Activated naive CD4-positive, alpha-beta T cell (primary cell): ENCODE data around the gene P4HTM.
"Not testable (repeated sequence)": the region's sequence is repeated elsewhere in the genome, so short reads cannot be mapped to it uniquely, and the experiment has no call there.

Source experiments
- DNase-seq, 4 experiments: peaks; one replicate each; lab custom pipeline; 2025; lab: John Stamatoyannopoulos, UW

The P4HTM gene

DNA sequence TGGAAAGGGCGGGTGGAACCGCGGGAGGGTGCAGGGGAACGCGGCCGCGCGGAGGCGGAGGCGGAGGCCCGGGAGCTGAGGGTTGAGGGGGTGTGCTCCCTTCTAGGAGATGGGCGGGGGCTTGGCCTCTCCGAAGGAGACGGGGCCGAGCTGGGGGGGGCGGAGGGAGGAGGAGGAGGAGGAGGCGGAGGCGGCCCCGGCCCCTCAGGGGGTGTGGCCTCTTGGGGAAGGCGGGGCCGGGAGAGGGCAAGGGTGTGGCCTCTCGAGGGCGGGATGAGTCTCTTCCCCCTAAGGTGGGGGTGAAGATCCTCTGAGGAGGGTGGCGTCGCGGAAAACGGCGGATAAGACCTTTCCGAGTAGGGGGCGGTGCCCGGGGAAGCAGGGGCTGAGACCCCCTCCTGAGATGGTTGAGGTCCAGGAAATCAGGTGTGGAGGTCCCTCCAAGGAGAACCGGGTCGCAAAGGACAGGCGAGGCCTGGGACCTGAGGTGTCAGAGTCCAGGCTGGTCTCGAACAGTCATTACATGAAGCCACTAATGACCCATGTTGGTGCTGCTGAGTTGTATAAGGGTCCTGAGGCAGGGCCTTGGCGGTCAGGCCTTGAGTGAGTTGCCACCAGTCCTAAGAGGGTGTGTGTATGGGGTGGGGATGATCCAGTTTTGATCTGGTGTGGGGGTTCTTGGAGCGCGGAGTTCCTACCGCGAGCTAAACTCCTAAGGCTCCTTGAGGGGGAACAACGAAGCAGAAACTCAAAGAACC, 17.9 kb downstream of the P4HTM start:
- peak; percentile 57 to 83 (median 69) for DNase-seq

DNA sequence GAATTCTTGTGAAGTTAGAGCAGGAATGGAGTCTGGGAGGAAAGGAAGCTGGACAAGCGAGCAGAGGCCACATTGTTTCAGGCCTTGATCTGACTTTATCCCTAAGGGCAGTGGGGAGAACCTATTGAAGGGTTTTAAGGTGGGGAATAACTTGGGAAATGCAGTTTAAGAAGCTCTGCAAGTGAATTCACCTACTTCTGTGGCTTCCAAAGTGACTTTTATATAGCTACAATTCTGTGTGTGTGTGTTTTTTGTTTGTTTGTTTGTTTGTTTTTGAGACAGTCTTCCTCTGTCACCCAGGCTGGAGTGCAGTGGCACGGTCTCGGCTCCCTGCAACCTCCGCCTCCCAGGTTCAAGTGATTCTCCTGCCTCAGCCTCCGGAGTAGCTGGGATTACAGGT, 18.6 kb downstream of the P4HTM start:
- not testable (repeated sequence) for DNase-seq

DNA sequence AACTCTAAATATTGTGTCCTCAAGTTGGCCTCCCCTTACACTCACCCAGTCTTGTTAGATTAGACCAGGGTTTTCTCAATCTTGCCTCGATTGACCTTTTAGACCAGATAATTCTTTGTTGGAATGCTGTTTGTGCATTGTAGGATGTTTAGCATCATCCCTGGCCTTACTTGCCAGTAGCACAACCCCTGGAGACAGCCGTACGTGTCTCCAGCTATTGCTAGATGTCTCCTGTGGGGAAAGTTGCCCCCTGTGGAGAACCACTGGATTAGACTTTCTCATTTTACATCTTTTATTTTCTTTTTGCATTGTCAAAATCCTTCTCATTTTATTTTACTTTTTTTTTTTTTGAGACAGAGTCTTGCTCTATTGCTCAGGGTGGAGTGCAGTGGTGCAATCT, 19.4 kb downstream of the P4HTM start:
- DNase-seq = no peak

DNA sequence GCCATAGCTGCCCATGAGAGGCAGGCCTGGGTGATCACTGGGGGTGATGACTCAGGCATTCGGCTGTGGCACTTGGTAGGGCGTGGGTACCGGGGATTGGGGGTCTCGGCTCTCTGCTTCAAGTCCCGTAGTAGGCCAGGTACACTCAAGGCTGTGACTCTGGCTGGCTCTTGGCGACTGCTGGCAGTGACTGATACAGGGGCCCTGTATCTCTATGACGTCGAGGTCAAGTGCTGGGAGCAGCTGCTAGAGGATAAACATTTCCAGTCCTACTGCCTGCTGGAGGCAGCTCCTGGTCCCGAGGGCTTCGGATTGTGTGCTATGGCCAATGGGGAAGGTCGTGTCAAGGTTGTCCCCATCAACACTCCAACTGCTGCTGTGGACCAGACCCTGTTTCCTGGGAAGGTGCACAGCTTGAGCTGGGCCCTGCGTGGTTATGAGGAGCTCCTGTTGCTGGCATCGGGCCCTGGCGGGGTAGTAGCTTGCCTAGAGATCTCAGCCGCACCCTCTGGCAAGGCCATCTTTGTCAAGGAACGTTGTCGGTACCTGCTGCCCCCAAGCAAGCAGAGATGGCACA, 22.5 kb downstream of the P4HTM start:
- DNase-seq = no peak

DNA sequence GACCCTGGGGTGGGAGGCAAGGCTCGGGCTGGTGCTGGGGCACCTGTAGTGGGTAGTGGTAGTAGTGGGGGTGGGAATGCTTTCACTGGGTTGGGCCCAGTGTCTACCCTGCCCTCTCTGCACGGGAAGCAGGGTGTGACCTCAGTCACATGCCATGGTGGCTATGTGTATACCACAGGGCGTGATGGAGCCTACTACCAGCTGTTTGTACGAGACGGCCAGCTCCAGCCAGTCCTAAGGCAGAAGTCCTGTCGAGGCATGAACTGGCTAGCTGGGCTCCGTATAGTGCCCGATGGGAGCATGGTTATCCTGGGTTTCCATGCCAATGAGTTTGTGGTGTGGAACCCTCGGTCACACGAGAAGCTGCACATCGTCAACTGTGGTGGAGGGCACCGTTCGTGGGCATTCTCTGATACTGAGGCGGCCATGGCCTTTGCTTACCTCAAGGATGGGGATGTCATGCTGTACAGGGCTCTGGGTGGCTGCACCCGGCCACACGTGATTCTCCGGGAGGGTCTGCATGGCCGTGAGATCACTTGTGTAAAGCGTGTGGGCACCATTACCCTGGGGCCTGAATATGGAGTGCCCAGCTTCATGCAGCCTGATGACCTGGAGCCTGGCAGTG, 23.2 kb downstream of the P4HTM start:
- no peak for DNase-seq

DNA sequence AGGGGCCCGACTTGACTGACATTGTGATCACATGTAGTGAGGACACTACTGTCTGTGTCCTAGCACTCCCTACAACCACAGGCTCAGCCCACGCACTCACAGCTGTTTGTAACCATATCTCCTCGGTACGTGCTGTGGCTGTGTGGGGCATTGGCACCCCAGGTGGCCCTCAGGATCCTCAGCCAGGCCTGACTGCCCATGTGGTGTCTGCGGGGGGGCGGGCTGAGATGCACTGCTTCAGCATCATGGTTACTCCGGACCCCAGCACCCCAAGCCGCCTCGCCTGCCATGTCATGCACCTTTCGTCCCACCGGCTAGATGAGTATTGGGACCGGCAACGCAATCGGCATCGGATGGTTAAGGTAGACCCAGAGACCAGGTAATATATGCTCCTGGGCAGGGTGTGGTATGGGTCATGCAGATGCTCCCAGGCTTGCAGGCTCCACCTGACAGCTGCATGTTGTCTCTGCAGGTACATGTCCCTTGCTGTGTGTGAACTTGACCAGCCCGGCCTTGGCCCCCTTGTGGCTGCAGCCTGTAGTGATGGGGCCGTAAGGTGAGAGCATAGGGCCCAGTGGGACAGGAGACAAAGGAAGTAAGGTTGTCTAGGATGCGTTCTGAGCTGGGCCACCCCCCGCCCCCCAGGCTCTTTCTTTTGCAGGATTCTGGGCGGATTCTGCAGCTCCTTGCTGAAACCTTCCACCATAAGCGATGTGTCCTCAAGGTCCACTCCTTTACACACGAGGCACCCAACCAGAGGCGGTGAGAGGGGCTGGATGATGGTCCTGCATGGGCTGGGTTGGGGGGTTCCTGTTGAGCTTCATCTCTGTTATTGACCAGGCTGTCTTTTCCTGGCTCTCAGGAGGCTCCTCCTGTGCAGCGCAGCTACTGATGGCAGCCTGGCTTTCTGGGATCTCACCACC, 24.0 kb downstream of the P4HTM start:
- peak in 1 of 4 experiments; percentile 41 for DNase-seq

DNA sequence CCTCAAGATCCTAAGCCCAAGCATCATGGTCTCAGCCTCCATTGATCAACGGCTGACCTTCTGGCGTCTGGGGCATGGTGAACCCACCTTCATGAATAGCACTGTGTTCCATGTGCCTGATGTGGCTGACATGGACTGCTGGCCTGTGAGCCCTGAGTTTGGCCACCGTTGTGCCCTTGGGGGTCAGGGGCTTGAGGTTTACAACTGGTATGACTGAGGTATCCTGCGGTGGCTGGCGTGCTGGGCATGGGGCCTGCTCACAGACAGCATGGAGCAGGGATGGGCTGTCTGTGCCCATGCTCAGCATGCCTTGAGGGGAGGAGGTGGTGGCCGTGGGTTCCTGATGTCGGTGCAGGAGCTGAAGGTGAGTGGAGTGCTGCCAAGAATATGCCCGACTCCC, 25.0 kb downstream of the P4HTM start:
- DNase-seq = no peak

DNA sequence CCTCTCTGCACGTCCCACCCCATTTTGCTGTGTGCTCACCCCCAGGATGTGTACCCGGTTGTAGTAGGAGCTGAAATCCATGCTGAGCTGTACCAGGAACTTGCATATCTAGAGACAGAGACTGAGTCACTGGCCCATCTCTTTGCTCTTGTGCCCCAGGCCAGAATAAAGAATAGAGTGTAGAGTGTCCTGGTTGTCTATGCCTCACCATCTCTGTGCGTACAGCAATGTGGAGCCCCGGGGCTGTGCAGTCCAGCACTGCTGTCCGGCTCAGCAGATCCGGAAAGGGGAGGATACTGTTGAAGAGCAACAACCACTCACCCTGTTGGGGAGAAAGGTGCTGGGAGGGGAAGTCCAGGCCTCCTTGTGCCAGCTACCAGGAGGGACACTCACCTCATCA, 25.7 kb downstream of the P4HTM start:
- DNase-seq = no peak

DNA sequence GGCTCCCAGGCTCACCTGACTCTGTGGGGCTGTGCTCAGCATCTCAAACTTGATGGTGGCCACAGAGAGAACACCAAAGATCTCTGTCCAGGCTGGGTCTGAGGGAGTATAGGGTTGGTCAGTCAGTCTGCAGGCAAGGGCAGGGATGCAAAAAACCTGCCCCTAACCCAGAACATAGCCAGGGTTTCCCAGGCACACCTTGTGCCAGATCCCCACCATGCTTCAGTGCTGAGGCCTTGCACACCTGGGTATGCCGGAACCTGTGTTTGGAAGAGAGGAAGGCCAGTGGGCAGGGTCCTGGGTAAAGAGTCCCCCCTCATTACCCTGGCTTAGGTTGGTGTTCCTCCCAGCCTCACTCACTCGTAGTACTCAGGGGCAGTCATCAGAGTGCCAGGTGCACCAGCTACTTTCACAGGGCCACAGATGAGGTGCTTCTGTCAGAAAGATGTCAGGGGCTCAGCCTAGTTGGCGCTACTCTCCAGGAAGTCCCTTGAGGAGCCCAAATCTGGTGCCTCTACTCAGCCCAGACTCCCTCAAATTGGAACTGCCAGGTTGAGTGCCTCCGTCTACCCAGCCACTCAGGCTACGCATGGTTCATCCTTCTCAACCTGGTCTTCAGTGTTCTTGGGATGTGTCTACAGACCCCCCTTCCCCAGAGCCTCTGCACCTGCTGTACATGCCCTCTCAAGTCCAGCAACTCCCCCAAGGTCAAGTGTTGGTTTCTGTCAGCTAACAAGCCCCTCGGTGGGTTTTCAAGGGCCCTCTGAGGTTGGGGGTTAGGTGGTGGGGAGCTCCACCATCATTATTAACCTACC, 26.6 kb downstream of the P4HTM start:
- DNase-seq = no peak

DNA sequence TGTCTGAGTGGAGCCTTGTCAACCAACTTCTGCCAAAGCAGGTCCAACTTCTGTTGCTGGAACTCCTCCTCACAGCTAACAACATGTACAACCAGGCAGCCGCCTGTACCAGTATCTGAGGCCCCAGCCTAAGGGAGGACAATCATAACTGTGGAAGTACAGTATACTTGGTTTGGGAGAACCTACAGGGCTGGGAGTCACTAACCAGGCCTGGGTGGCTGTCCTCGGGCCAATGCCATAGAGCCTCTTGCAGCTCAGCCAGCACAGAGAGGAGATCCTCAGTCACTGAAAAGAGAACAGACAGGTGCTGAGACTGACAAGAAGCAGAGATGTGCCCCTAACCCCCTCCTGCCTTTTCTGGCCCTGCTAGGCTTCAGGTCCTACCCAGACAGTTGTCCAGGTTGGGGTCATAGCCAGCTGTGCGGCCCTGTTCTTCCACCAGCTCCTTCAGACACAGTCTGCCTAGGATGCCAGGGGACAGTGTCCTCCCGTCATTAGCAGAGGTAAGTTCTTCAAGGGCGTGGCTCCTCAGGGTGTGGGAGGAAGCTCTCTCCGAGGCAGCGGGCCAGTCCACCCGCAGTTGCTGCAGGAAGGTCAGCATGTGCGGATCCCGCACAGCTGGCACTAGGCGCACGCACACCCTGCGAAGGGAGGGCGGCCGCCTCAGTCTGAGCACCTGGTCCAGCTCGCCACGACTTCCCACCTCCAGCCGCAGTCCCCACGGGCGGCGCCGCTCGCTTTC, 27.4 kb downstream of the P4HTM start:
- DNase-seq = no peak

DNA sequence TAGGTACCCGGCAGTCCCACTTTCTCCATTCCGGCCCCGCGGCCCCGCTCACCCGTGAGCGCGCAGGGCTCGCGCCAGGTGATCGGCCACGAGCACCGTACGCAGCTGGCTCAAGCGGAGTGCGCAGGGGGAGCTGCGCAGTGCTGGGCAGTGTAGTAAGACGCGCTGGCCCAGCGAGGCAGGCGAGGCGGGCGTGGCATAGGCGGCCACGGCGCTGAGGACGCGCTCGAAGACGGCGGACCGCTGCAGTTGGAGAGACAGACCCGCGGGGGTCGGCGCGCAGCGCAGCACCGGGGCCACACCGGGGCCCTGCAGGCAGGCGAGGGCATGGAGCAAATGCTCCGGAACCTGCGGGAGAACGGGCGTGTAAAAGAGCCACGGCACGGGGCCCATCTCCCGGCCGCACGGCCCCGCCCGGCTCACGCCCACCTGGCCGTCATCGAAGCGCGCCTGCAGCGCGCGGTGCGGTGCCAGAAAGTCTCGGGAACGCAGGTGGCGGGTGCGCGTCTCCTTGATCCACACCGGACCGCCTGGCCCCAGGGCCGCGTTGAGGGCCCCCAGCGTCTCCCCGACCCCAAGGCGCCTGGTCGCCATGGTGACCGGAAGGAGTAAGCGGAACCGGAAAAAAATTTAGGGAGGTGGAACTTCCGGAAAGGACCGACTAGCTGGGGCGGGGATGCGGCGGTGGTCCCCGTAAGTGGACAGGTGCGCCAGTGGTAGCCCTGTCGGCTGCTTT, 28.1 kb downstream of the P4HTM start, which contains the start of gene DALRD3:
TSS of gene DALRD3 (minus strand) at position 610 of the 736 bp plus-strand sequence. CDS start at position 594, 16 bp downstream.
- peak in 2 of 4 experiments; percentile 18 to 51 for DNase-seq

DNA sequence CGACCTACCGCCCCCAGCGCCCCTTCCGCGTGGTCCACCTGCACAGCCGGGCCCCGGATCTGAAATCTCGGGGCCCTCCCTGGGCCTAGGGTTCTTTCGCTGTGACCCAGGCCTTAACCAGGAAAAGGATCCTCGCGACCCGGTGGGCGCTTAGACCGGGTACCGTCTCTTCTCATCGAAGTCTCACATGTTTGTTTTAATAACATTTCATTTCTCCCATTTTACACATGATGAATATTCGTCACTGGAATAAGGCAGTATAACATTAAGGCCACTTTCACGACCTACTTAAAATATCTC, 28.6 kb downstream of the P4HTM start:
- no peak for DNase-seq

DNA sequence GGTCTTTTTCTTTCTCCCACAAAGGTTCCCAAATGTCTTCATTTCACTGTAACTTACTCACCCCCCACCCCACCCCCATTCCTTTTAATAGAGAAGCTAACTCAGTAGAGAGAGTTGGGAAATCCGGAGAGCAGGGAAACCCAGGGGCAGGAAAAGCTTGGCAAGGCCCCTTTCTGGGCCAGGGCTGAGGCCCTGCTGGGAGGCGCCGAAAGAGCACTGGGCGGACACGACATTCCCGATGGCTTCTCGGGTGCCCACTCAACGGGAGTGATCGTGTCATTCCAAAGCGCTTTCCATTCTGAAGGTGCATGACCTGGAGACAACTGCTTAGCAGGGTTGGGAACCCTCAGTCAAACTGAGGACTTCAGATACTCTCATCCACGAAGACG, 29.9 kb downstream of the P4HTM start:
- no peak for DNase-seq

DNA sequence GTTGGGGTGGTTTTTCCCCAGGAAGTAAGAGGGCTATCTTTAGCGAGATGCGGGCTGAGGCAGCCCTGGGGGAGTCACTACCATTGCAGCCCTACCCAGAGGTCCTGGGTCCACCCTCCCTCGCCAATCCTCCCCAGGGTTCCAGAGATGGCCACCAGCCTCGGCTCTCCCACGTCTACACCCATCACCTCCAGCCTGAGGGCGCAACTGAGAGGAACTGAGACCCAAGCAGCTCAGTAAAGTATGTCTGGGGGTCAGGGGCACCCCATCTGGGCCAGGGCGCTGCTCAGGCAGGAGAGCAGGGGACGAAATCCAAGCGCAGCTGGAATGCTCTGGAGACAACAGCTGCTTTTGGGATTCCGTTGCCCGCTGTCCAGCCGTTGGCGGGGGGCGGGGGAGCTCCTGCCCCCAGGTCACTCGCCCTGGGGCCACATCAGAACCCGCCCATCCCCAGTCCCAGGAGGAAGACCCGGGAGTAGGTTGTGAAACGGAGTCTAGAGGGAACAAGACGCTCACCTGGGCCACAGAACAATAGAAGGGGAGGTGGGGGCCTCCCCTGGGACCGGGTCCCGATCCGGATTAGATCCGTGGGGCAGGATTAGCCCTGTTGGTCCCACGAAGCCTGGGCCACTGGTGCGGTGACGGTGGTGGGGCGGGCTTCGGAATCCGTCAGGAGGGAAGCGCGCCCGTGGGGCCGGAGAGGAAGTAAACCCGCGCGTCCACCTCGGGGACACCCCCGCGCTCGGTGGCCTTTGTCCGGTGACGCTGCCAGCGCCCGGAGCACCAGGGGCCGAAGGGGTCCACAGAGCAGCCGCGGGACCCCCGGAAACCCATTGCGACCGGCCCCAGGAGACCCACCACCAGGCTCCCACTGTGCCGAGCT, 30.5 kb downstream of the P4HTM start:
- DNase-seq = peak in 1 of 4 experiments; percentile 39

DNA sequence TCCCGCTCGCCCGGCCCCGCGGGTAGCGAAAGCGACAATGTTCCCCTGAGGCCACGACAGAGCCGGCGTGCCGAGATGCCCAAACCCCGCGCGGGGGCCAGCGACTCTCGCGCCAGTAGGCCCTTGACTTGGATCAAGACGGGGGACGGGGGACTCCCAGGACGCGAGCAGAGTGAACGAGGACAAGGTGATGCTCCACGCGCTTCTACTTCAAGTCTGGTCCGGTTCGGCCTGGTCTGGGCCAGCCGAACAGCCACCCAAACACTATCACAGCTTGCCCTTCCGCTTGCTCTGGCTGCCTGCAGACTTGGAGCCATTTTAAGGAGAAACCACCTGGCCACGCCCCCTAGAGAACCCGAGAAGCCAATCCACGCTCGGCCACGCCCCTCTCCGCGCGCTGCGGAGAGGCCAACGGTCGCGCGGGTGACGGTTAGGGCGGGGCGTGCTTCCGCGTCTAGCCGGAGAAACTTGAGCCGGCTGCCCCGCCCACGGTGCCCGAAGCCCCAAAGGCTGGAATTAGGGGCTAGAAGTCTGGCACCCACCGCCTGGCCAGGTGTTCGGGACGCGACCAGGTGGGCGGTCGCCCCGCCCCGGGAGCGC, 31.3 kb downstream of the P4HTM start:
- peak; percentile 92 to 98 (median 93) for DNase-seq

DNA sequence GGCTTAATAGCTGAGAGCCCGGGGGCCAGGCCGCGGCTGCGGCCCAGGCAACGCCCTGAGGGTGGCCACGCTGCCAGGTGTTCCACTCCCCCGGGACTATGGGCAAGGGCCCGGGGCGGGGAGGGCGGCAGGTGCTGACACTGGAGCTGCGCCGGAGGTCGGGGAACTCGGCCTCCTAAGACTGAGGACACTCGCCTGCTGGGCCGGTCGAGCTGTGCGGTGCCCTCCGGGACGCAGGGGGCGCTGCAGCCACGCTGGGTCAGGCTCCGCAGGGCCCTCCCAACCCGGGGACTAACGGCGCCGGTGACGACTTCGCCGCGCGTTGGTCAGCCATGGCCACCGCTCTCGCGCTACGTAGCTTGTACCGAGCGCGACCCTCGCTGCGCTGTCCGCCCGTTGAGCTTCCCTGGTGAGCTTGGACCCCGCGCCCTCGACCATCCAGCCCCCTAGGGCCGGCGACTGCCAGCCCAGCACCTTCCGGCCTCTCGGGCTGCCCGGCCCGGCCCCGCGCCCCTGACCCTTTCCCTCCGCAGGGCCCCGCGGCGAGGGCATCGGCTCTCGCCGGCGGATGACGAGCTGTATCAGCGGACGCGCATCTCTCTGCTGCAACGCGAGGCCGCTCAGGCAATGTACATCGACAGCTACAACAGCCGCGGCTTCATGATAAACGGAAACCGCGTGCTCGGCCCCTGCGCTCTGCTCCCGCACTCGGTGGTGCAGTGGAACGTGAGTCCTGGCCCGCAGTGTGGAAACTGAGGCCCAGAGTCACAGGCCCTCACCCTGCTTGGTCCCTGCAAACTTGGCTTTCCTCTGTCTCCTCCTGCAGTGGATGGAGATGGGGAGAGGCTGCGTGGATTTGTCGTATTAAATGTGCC, 32.0 kb downstream of the P4HTM start, which contains the start of gene NDUFAF3:
TSS of gene NDUFAF3 (plus strand) at position 309 of the 875 bp plus-strand sequence. CDS start at position 333, 24 bp downstream.
- DNase-seq = peak; percentile 83 to 90 (median 86)

DNA sequence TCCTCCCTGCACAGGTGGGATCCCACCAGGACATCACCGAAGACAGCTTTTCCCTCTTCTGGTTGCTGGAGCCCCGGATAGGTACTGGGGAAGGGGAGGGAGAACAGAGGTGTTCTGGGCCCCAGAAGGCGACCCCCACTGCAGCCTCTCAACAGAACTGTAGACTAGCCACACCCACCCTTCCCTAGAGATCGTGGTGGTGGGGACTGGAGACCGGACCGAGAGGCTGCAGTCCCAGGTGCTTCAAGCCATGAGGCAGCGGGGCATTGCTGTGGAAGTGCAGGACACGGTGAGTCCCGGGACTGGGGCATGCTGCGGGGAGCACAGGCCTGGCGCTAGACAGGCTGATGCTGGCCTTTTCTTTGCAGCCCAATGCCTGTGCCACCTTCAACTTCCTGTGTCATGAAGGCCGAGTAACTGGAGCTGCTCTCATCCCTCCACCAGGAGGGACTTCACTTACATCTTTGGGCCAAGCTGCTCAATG, 32.7 kb downstream of the P4HTM start:
- no peak for DNase-seq
